HL-60 (cell line): Measurements from ENCODE around the gene AGPAT4.

ENCODE experiments used
- DNase-seq, 2 experiments: peaks; one replicate each; pipeline ENCODE4 v3.0.0-alpha.2; 2010 to 2020; ENCODE audit warnings: low read depth in 1 of 2, low spot score in 1 of 2
- H3K27ac ChIP-seq: fragments of 250-450 bp; sonication (Bioruptor Pico); replicated peaks from 2 replicates; pipeline ENCODE4 v1.5.1; 2020; ENCODE audit warnings: mild to moderate bottlenecking, moderate library complexity
- H3K27me3 ChIP-seq: fragments of 250-450 bp; sonication (Bioruptor Pico); 2 replicates; pipeline ENCODE4 v1.5.1; 2021; ENCODE audit warnings: mild to moderate bottlenecking, moderate library complexity; ENCODE audit not compliant: insufficient read depth, poor library complexity, severe bottlenecking
- H3K4me3 ChIP-seq: replicated peaks from 2 replicates; pipeline ENCODE4 v1.5.1; 2011; ENCODE audit warnings: mild to moderate bottlenecking, control low read depth, low read length; ENCODE audit not compliant: insufficient read depth
- CTCF ChIP-seq: IDR thresholded peaks from one replicate; pipeline ENCODE4 v1.5.1; 2011; ENCODE audit warnings: low read length, control low read depth, inconsistent platforms; ENCODE audit not compliant: insufficient read depth
- GABPA ChIP-seq: IDR thresholded peaks from 2 replicates; pipeline ENCODE4 v1.6.1; 2012; ENCODE audit warnings: low read depth
- POLR2AphosphoS5 ChIP-seq: IDR thresholded peaks from 2 replicates; pipeline ENCODE4 v1.6.1; 2012; ENCODE audit warnings: low read depth
- REST ChIP-seq: IDR thresholded peaks from 2 replicates; pipeline ENCODE4 v1.6.1; 2012; ENCODE audit warnings: low read depth; ENCODE audit not compliant: insufficient replicate concordance
- SPI1 ChIP-seq: IDR thresholded peaks from 2 replicates; pipeline ENCODE4 v1.6.1; 2012; ENCODE audit warnings: low read depth, mild to moderate bottlenecking, borderline replicate concordance

AGPAT4 gene

GRCh38 chr6:161299726-161300125 is 25.9 kb upstream of the AGPAT4 start:
- TF ChIP-seq CTCF (no peak), SPI1 (no peak), POLR2AphosphoS5 (no peak), GABPA (no peak)
- no peak for DNase-seq
- H3K27me3 ChIP-seq, result peaks cover 2% of the 10 kb centered on the region
- no peak overlapping the region for H3K27ac ChIP-seq
- no peak overlapping the region for H3K4me3 ChIP-seq

- TF ChIP-seq REST, result no peak
- no peak for TF ChIP-seq GABPA
- DNase-seq, result no peak
- Histone ChIP-seq H3K4me3 (no peak overlapping the region), H3K27me3 (peaks cover 2% of the 10 kb centered on the region), H3K27ac (no peak overlapping the region)
These were observed 21.9 kb upstream of the AGPAT4 start for GRCh38 chr6:161295784-161296183.

- TF ChIP-seq POLR2AphosphoS5 (no peak), CTCF (no peak), SPI1 (no peak), REST (no peak), GABPA (no peak)
- no peak overlapping the region for H3K27ac ChIP-seq
- no peaks in the 10 kb centered on the region for H3K27me3 ChIP-seq
- DNase-seq, result no peak
- no peak overlapping the region for H3K4me3 ChIP-seq
These were observed 18.9 kb upstream of the AGPAT4 start for GRCh38 chr6:161292650-161293281.

GRCh38 chr6:161292145-161292544 is 18.3 kb upstream of the AGPAT4 start:
- Histone ChIP-seq H3K4me3 (no peak overlapping the region), H3K27ac (no peak overlapping the region), H3K27me3 (no peaks in the 10 kb centered on the region)
- DNase-seq, result no peak
- no peak for TF ChIP-seq GABPA
- TF ChIP-seq CTCF, result no peak
- no peak for TF ChIP-seq POLR2AphosphoS5
- no peak for TF ChIP-seq REST
- TF ChIP-seq SPI1, result no peak
